ENCODE data around the gene DNM3. TPM values are rescaled to one million over a fixed set of nuclear protein-coding genes. Genes with fewer than 3 reads are reported as not detected.

Gene DNM3
- total and polyA plus RNA-seq, 2 donors (not counting 3 experiments of a cell fraction or from before 2014, with no cell fraction given), result 1.4 to 2.5 TPM

DNA sequence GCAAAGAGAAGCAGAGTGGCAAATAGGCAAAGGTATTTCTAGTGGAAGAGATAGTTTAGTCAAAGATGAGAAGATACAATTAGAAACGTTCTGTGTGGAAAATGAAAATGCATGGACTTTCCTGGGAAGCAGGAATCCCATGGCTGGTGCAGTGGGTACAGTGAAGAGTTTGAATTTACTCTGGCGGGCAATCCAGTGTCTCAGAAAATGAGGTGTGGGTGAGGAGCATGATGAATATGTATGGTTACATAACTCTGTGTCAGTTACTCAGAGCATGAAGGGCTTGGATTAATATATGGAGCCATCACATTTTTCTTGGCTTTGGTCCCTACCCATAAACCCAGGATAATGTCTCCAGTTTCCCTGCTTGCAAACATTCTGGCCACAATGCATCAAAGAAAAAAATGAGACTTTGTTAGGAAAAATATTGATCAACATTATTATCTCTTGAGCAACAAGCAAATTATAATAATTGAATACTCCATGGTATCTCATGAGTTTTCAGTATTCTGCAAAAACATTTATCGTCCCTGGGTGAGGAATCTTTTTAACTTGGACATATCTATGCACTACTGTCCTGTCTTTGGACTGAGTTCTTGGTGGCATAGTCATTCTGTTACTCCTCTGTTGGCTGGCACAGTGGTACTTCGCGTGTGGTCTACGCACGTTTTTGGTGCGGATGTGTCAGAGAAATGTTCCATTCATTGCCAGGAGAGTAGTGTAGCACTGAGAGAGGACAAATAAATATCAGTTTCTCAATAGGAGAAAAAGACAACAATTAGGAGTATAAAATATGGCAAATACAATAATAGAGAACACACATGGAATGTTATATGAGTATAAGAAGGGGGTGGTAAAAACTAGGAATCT lies 405.5 kb downstream of the DNM3 start:
- BruUV-seq (replicated peaks), result no TSS peak
- H3K79me2 ChIP-seq (ENCODE audit: control insufficient read depth, insufficient read depth, low read length), result no peaks in the 10 kb centered on the region
- no peak overlapping the region for H3K4me2 ChIP-seq (ENCODE audit: insufficient read depth, low read length)
- POLR2A ChIA-PET, result no interaction called here
- no peaks in the 10 kb centered on the region for H3K27me3 ChIP-seq (ENCODE audit: control insufficient read depth in 2 of 2, insufficient read depth in 2 of 2, low read length in 2 of 2)
- no peak overlapping the region for H3K27ac ChIP-seq (ENCODE audit: insufficient read depth, low read depth, low read length)
- no peak overlapping the region for H3K9ac ChIP-seq (replicated peaks; ENCODE audit: extremely low read depth, insufficient read depth, low read length)
- no peaks in the 10 kb centered on the region for H3K4me1 ChIP-seq (ENCODE audit: control insufficient read depth, extremely low read depth, insufficient read depth, low read length)
- H3K4me3 ChIP-seq (replicated peaks in 1 of 3; ENCODE audit: insufficient read depth in 1 of 3, low read depth in 1 of 3, low read length in 3 of 3), result no peak overlapping the region
- H3K9me3 ChIP-seq (replicated peaks; ENCODE audit: control insufficient read depth, insufficient read depth, low read length), result no peaks in the 10 kb centered on the region
- DNase-seq (ENCODE audit: low read depth, low spot score) (no peak), FAIRE-seq (no peak)
- H4K20me1 ChIP-seq (replicated peaks; ENCODE audit: control insufficient read depth, extremely low read depth, insufficient read depth, low read length), result no peaks in the 10 kb centered on the region
- H2AFZ ChIP-seq (ENCODE audit: low read depth, low read length), result no peak overlapping the region
- H3K9me1 ChIP-seq (replicated peaks; ENCODE audit: control insufficient read depth, extremely low read depth, insufficient read depth, low read length), result no peaks in the 10 kb centered on the region
- TF ChIP-seq, protein P1, sequence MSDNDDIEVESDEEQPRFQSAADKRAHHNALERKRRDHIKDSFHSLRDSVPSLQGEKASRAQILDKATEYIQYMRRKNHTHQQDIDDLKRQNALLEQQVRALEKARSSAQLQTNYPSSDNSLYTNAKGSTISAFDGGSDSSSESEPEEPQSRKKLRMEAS (IDR thresholded peaks at IDR 0.05; ENCODE audit: insufficient read depth, insufficient read length), result no peak
- TF ChIP-seq MYC (IDR thresholded peaks at IDR 0.05; ENCODE audit: low read depth, low read length), result no peak
- no peak for TF ChIP-seq EZH2 (IDR thresholded peaks at IDR 0.05; ENCODE audit: borderline replicate concordance, low read depth, low read length, severe bottlenecking)
- no peak for TF ChIP-seq FOS (IDR thresholded peaks at IDR 0.05; ENCODE audit: borderline replicate concordance, insufficient read depth, low read length)
- TF ChIP-seq POLR2A (IDR thresholded peaks at IDR 0.05; ENCODE audit: low read depth, low read length), result no peak
- TF ChIP-seq POLR2AphosphoS5 (IDR thresholded peaks at IDR 0.05; ENCODE audit: insufficient read depth, low read depth, low read length), result no peak
- no peak for TF ChIP-seq JUN (IDR thresholded peaks at IDR 0.05; ENCODE audit: borderline replicate concordance, insufficient read depth, insufficient read length, low read depth)
- TF ChIP-seq, protein P2, sequence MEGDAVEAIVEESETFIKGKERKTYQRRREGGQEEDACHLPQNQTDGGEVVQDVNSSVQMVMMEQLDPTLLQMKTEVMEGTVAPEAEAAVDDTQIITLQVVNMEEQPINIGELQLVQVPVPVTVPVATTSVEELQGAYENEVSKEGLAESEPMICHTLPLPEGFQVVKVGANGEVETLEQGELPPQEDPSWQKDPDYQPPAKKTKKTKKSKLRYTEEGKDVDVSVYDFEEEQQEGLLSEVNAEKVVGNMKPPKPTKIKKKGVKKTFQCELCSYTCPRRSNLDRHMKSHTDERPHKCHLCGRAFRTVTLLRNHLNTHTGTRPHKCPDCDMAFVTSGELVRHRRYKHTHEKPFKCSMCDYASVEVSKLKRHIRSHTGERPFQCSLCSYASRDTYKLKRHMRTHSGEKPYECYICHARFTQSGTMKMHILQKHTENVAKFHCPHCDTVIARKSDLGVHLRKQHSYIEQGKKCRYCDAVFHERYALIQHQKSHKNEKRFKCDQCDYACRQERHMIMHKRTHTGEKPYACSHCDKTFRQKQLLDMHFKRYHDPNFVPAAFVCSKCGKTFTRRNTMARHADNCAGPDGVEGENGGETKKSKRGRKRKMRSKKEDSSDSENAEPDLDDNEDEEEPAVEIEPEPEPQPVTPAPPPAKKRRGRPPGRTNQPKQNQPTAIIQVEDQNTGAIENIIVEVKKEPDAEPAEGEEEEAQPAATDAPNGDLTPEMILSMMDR (IDR thresholded peaks at IDR 0.05; ENCODE audit: extremely low read depth in 1 of 2, insufficient read depth in 1 of 2, low read depth in 1 of 2, low read length in 2 of 2), result no peak
- TF ChIP-seq GATA2 (IDR thresholded peaks at IDR 0.05; ENCODE audit: insufficient read depth, insufficient read length, low read depth, low read length), result no peak
- no peaks in the 10 kb centered on the region for H3K36me3 ChIP-seq (ENCODE audit: control insufficient read depth in 2 of 2, extremely low read depth in 1 of 2, insufficient read depth in 2 of 2, low read length in 2 of 2)
- intact Hi-C loops (cut with micrococcal nuclease), result no loop called here
- dilution Hi-C loops (cut with MboI; ENCODE audit: extremely low pct_ligation_motif_present, low sequenced_read_pairs), result no loop called here
- CTCF ChIA-PET, result no interaction called here
